K562 (cell line): ENCODE data around the gene HADHB. TPM values are rescaled to one million over a fixed set of nuclear protein-coding genes. Genes with fewer than 3 reads are reported as not detected.

Experiments
- ASH1L ChIP-seq: fragments of 450-650 bp; IDR thresholded peaks from 2 replicates; pipeline ENCODE4 v1.6.1; 2018; ENCODE audit warnings: borderline replicate concordance, mild to moderate bottlenecking, low read depth; ENCODE audit not compliant: partially characterized antibody
- CTBP1 ChIP-seq: fragments of 450-650 bp; IDR thresholded peaks from 2 replicates; pipeline ENCODE4 v1.6.1; 2016; ENCODE audit warnings: borderline replicate concordance
- E2F8 ChIP-seq: fragments of 450-650 bp; IDR thresholded peaks from 2 replicates; pipeline ENCODE4 v1.7.1; 2018; ENCODE audit warnings: mild to moderate bottlenecking, low read depth; ENCODE audit not compliant: partially characterized antibody
- MAX ChIP-seq: sonication (generic); formaldehyde crosslinking; IDR thresholded peaks from 2 replicates; pipeline ENCODE4 v1.9.0; 2022; ENCODE audit warnings: mild to moderate bottlenecking, missing genetic modification reagents
- POLR2AphosphoS5 ChIP-seq: IDR thresholded peaks from 2 replicates; pipeline ENCODE4 v1.6.1; 2011; ENCODE audit warnings: mild to moderate bottlenecking, low read depth, low read length, moderate library complexity; ENCODE audit not compliant: control insufficient read depth, insufficient read depth
- POLR2H ChIP-seq: IDR thresholded peaks from 2 replicates; pipeline ENCODE4 v1.6.1; 2016; ENCODE audit warnings: missing genetic modification characterization, low read depth, mild to moderate bottlenecking, control low read depth, missing compliant biosample characterization, moderate library complexity
- STAG1 ChIP-seq: sonication (generic); formaldehyde crosslinking; IDR thresholded peaks from 2 replicates; pipeline ENCODE4 v1.5.0; 2020; ENCODE audit warnings: missing genetic modification reagents, borderline replicate concordance
- TAF9B ChIP-seq: fragments of 450-650 bp; IDR thresholded peaks from 2 replicates; pipeline ENCODE4 v1.6.1; 2018; ENCODE audit warnings: mild to moderate bottlenecking; ENCODE audit not compliant: partially characterized antibody
- TRIM25 ChIP-seq: fragments of 450-650 bp; IDR thresholded peaks from 2 replicates; pipeline ENCODE4 v1.7.0; 2016; ENCODE audit warnings: borderline replicate concordance
- ZBTB40 ChIP-seq, 2 experiments: fragments of 450-650 bp in 1 of 2; sonication (generic) in 1 of 2; formaldehyde crosslinking in 1 of 2; IDR thresholded peaks; 2 replicates each; pipeline versions ENCODE4 v1.7.1 to v1.9.0; 2016 to 2022; ENCODE audit warnings: inconsistent platforms in 1 of 2, mild to moderate bottlenecking in 1 of 2, missing genetic modification reagents in 1 of 2
- ZNF589 ChIP-seq: fragments of 200-800 bp; sonication (Bioruptor generic); IDR thresholded peaks from 2 replicates; pipeline ENCODE4 v1.6.1; 2016; ENCODE audit warnings: low read depth, missing genetic modification characterization, missing compliant biosample characterization
- polyA plus RNA-seq, 8 experiments: library from polyadenylated mRNA; depleted of rRNA in 4 of 8; stranded (reverse) in 5 of 8; unstranded in 3 of 8; fragments of >200 nt; fragmentation: Nextera tagmentation in 2 of 8; fragmentation: Illumina TruSeq in 1 of 8; extraction: Ambion mirVana in 2 of 8; extraction: Trizol in 1 of 8; gene quantifications; 2 replicates each; pipeline versions ENCODE4 v1.2.1 to v1.2.3, GENCODE V29; 2011 to 2014; ENCODE audit warnings: inconsistent platforms in 1 of 8, missing spikeins in 1 of 8
- total RNA-seq, 7 experiments: library from RNA; depleted of rRNA in 6 of 7; stranded (reverse); fragments of >200 nt in 6 of 7; fragmentation: Illumina TruSeq in 2 of 7; extraction: Trizol in 2 of 7; gene quantifications; 2 replicates each; pipeline versions ENCODE4 v1.2.1 to v1.2.3, GENCODE V29; 2011 to 2021; ENCODE audit warnings: low replicate concordance in 1 of 7

HADHB gene
- total and polyA plus RNA-seq, 9 of the 15 experiments (the other 6 are each of a cell fraction or from before 2014, with no cell fraction given), result 67.3 to 199 (median 100) TPM

GRCh38 chr2:26313446-26313845, 68.7 kb downstream of the HADHB start (continued):
- no peak for TF ChIP-seq E2F8
- no peak for TF ChIP-seq ASH1L
- no peak for TF ChIP-seq STAG1 (CRISPR knock-in tag)
- TF ChIP-seq ZBTB40 (IDR thresholded peaks at IDR 0.05), result no peak
- TF ChIP-seq ZBTB40 (CRISPR knock-in tag; IDR thresholded peaks at IDR 0.05), result no peak
- TF ChIP-seq ZNF589 (CRISPR knock-in tag), result no peak
- no peak for TF ChIP-seq TRIM25
- TF ChIP-seq MAX (CRISPR knock-in tag), result no peak
- TF ChIP-seq CTBP1, result no peak
- no peak for TF ChIP-seq TAF9B
- TF ChIP-seq POLR2AphosphoS5, result no peak
- no peak for TF ChIP-seq POLR2H
- TF ChIP-seq, all 486 proteins: peak for 0
